HepG2 (cell line): ENCODE results near the gene ANP32A.

ENCODE experiments used
- CEBPG ChIP-seq: IDR thresholded peaks from 2 replicates; pipeline ENCODE4 v1.6.1; 2016
- ESRRA ChIP-seq: sonication (generic); formaldehyde crosslinking; IDR thresholded peaks from 2 replicates; pipeline ENCODE4 v1.5.1; 2020; ENCODE audit warnings: mild to moderate bottlenecking, low read depth, missing genetic modification reagents
- HINFP ChIP-seq: sonication (generic); formaldehyde crosslinking; IDR thresholded peaks from 2 replicates; pipeline ENCODE4 v1.4.0; 2020; ENCODE audit warnings: low read depth, mild to moderate bottlenecking, missing genetic modification reagents
- MEIS2 ChIP-seq: sonication (generic); formaldehyde crosslinking; IDR thresholded peaks from 2 replicates; pipeline ENCODE4 v1.9.0; 2021; ENCODE audit warnings: mild to moderate bottlenecking, missing genetic modification reagents
- POLR2AphosphoS5 ChIP-seq: IDR thresholded peaks from 2 replicates; pipeline ENCODE4 v1.6.1; 2012; ENCODE audit warnings: low read depth, low read length
- RXRB ChIP-seq: IDR thresholded peaks from 2 replicates; pipeline ENCODE4 v1.6.1; 2016; ENCODE audit warnings: borderline replicate concordance, missing genetic modification reagents, missing compliant biosample characterization
- SIN3B ChIP-seq: fragments of 150-350 bp; IDR thresholded peaks from 2 replicates; pipeline ENCODE4 v1.6.1; 2014; ENCODE audit warnings: low read length
- ZKSCAN5 ChIP-seq: sonication (generic); formaldehyde crosslinking; IDR thresholded peaks from 2 replicates; pipeline ENCODE4 v1.5.1; 2020; ENCODE audit warnings: mild to moderate bottlenecking, missing genetic modification reagents
- ZNF30 ChIP-seq: sonication (generic); formaldehyde crosslinking; IDR thresholded peaks from 2 replicates; pipeline ENCODE4 v1.5.0; 2020; ENCODE audit warnings: mild to moderate bottlenecking, missing genetic modification reagents
- TF ChIP-seq, protein P1 (sequence below): sonication (generic); formaldehyde crosslinking; IDR thresholded peaks from 2 replicates; pipeline ENCODE4 v1.5.0; 2020; ENCODE audit warnings: mild to moderate bottlenecking, missing genetic modification reagents, moderate library complexity

DNA sequence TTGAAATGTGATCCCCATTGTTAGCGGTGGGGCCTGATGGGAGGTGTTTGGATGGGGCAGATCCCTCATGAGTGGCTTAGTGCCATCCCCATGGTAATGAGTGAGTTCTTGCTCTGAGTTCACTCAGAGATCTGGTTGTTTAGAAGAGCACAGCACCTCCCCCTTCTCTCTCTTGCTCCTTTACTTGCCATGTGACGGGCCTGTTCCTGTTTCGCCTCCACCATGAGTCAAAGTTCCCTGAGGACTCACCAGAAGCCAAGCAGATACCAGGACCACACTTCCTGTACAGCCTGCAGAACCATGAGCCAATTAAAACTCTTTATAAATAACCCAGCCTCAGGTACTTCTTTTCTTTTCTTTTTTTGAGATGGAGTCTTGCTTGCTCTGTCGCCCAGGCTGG lies 46.6 kb downstream of the ANP32A start:
- no peak for TF ChIP-seq ZNF30
- TF ChIP-seq POLR2AphosphoS5, result no peak
- no peak for TF ChIP-seq MEIS2 (CRISPR knock-in tag)
- TF ChIP-seq SIN3B, result no peak
- TF ChIP-seq CEBPG (CRISPR knock-in tag), result no peak
- no peak for TF ChIP-seq ZKSCAN5 (CRISPR knock-in tag)
- TF ChIP-seq HINFP (CRISPR knock-in tag), result no peak
- TF ChIP-seq, protein P1, sequence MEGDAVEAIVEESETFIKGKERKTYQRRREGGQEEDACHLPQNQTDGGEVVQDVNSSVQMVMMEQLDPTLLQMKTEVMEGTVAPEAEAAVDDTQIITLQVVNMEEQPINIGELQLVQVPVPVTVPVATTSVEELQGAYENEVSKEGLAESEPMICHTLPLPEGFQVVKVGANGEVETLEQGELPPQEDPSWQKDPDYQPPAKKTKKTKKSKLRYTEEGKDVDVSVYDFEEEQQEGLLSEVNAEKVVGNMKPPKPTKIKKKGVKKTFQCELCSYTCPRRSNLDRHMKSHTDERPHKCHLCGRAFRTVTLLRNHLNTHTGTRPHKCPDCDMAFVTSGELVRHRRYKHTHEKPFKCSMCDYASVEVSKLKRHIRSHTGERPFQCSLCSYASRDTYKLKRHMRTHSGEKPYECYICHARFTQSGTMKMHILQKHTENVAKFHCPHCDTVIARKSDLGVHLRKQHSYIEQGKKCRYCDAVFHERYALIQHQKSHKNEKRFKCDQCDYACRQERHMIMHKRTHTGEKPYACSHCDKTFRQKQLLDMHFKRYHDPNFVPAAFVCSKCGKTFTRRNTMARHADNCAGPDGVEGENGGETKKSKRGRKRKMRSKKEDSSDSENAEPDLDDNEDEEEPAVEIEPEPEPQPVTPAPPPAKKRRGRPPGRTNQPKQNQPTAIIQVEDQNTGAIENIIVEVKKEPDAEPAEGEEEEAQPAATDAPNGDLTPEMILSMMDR (CRISPR knock-in tag), result no peak
- no peak for TF ChIP-seq ESRRA (CRISPR knock-in tag)
- no peak for TF ChIP-seq RXRB (CRISPR knock-in tag)
